Stimulated activated CD4-positive, alpha-beta T cell treated with anti-CD3 and anti-CD28 coated beads, Interleukin-2, amount 100 ng/mL, for 4 hours (primary cell): ENCODE data around the gene PARD6A.
"Not testable (repeated sequence)": the region's sequence is repeated elsewhere in the genome, so short reads cannot be mapped to it uniquely, and the experiment has no call there.

Experiments used
- DNase-seq: peaks from one replicate; pipeline ENCODE4 v3.0.0-alpha.2; 2020; ENCODE audit warnings: low read depth

The PARD6A gene

DNA sequence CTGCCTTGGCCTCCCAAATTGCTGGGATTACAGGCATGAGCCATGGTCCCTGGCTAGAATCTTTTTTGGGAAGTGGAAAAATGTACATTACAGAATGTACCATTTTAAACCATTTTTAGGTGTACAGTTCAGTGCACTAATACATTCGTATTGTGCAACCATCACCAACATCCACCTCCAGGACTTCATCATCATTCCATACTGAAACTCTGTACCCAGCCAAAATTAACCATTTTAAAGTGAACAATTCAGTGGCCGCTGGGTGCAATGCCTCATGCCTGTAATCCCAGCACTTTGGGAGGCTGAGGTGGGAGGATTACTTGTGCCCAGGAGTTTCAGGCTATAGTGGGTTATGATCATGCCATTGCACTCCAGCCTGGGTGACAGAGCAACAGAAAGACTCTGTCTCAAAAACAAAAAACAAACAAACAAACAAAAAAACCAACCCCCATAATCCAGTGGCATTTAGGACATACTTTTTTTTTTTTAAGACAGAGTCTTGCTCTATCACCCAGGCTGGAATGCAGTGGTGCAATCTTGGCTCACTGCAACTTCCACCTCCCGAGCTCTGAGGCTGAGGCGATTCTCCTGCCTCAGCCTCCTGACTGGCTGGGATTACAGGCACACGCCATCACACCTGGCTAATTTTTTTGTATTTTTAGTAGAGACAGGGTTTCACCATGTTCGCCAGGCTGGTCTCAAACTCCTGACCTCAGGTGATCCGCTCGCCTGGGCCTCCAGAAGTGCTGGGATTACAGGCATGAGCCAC, 32.9 kb downstream of the PARD6A start:
- DNase-seq: not testable (repeated sequence)

DNA sequence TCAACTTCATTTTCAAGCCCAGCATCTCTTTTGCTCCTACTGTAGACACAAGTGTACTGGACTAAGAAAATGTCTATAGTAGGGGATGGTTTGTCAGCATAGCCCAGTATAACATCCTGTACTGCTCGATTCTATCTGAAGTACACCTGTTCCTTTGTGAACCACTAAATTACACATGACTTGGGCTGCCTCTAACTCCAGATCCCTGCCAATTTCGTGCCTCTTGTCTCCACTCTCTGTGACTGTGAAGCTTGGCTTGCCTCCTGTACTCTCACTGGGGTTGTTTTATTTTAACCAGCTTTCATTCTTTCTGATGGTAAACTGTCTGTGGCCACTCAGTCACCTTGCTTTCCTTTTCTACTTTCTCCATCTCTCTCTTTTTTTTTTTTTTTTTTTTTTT, 33.9 kb downstream of the PARD6A start:
- DNase-seq: no peak

DNA sequence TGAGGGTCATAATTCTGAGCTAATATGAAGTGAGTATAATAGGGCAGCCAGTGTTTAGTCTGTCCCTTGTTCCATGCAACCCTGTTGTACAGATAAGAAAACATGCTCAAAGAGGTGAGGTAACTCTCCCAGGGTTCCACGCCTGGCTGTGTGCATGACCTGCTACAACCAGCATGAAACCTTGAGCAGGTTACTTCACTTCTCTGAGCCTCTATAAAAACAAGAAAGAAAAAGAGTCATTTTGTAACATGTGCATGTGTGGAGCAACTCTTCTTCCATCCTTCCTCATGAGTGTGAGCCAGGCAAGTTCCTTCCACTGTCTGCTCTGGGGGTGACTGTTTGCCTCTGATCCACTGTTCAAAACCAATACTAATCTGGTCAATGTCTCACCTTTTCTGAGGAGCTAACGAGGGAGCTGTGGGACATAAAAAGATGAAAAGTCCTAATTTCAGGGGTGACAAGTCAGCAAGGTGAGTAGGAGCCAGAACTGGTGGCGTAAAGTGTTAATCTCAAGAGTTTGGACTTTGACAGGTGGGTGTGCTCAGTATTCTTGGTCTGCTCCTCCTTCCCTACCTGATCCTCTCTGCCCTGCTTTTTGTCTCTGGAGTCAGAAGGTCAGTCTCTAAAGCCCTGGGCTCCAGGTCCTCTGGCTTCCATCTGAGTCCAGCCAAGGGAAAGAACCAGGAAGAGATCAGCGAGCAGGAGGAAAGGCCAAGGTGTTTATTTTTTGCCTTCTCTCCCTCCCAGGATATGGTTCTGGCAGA, 36.8 kb downstream of the PARD6A start:
- DNase-seq: no peak

DNA sequence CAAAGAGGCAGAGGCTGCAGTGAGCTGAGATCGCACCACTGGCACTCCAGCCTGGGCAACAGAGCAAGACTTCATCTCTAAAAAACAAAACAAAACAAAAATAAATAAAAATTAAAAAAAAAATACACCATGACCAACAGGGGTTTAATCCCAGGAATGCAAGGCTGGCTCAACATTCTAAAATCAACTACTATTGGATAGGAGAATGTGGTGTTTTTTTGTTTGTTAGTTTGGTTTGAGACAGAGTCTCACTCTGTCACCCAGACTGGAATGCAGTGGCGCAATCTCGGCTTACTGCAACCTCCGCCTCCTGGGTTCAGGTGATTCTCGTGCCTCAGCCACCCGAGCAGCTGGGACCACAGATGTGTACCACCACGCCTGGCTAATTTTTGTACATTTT, 38.5 kb downstream of the PARD6A start:
- DNase-seq: no peak

DNA sequence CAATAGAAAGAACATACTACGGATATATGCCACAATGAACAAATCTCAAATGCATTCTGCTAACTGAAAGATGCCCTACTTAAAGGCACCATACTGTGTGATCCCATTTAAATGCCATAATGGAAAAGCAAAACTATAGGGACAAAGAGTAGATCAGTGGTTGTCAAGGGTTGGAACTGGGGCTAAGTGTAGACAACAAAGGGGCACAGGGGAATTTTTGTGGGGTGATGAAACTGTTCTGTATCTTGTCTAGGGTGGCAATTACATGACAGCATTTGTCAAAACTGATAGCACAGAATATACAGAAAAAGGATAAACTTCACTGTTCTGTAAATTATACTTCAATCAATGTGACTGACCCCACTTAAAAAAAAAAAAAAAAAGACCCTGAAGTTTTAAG, 40.7 kb downstream of the PARD6A start:
- DNase-seq: no peak

DNA sequence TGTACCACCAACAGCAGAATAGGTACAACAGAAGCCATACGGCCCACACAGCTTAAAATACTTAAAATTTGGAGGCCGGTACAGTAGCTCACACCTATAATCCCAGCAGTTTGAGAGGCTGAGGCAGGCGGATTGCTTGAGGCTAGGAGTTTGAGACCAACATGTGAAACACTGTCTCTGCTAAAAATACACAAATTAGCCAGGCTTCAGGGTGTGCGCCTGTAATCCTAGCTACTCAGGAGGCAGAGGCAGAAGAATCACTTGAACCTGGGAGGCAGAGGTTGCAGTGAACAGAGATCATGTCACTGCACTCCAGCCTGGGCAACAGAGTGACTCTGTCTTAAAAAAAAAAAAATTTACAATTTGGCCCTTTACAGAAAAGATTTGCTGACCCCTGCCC, 41.4 kb downstream of the PARD6A start:
- no peak for DNase-seq

DNA sequence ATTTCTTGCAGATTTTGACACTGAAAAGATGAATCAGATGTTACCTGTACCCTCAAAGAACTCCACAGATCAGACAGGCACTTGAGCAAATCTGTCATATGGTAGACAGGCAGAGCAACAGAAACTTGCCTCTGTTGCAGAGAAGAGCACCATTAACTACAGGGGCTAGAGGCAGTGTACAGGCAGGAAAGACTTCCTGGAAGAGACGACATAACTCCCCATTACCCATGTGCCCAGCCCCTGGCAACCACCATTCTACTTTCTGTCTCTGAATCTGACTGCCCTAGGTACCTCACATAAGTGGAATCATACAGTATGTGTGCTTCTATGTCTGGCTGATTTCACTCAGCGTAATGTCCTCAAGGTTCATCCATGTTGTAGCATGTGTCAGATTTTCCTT, 42.9 kb downstream of the PARD6A start:
- DNase-seq: no peak

DNA sequence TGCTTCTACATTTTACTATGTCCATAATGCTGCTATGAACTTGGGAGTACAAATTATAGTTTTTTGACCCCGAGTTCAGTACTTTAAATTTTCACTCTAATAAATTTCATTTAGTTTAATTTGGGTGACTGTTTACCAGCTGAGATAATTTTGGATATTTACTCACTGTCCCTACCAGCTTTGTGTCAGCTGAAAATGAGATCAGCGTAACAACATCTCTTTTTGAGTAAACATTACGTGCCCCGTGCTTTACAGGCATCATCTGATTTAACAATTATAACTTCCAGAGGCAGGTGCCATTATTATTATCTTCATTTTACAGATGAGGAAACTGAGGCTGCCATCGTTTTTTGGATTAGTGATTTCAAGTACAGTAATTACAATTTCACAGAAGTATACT, 43.4 kb downstream of the PARD6A start:
- DNase-seq: no peak

DNA sequence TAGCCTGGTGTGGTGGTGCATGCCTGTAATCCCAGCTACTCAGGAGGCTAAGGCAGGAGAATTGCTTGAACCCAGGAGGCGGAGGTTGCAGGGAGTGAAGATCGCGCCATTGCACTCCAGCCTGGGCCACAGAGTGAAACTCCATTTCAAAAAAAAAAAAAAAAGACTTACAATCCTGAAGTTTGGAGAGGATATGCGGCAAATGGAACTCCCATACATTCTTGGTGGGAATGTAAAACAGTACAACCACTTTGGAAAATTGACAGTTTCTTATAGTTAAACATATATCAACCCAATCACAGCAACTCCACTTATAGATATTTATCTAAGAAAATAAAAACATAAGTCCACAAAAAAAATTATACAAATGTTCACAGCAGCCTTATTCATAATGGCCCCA, 46.5 kb downstream of the PARD6A start:
- DNase-seq: no peak

DNA sequence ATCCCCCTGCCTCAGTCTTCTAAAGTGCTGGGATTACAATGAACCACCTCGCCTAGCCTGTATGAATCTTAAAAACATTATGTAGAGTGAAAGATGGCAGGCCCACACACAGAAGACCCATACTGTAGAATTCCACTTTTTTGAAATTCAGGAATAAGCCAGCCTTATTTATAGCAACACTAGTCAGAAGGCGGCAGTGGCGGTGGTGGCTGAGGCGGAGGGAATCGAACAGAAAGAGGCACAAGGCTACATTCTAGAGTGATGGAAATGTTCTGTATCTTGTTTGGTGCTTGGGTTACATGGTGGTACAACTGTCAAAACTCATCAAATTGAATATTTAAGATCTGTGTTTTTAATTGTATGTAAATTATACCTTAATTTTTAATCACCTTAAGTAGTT, 47.0 kb downstream of the PARD6A start:
- no peak for DNase-seq

DNA sequence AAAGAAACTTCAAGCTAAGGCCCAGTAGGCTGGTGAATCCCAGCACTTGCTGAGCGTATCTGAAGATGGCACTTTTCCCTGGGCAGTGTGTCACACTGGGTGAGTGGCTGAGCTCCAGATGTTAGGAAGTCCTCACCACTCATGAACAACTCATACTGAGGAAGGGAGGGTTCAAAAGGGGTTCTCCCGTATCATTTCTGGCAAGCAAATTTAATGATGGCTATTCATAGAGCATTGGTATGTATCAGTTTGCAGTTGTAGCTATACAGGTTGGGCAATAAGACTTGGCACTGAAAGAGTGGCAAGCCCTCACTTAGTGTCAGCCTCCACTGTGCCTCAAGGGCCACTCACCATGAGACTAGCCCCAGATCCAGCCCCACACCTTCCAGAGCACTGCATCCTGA, 47.6 kb downstream of the PARD6A start:
- DNase-seq: no peak

DNA sequence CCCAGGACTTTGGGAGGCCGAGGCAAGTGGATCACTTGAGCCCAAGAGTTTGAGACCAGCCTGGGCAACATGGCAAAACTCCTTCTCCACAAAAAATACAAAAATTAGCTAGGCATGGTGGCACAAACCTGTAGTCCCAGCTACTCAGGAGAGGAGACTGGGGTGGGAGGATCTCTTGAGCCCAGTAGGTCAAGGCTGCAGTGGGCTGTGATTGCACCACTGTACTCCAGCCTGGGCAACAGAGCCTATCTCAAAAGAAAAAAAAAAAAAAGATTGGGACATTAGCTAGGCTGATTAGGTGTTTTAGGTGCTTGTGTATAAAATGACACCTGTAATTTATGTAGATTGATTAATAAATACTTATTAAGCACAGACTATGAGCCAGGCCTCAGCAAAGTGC, 48.3 kb downstream of the PARD6A start:
- no peak for DNase-seq

DNA sequence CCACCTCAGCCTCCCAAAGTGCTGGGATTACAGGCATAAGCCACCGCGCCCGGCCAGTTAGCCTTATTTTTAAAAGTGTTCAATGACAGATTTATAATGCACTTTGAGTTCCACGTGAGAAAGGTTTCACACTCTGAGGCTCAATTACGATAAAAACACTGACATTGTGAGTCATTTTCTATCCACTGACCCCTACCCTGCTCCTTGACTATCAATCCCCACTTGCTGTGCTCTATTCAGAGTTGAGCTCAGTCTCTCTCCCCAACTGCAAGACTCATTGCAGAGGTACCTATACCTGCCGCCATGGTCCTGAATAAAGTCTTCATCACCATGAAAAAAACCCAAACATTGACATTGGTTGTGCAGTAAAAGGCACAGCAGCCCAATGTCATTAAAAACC, 49.8 kb downstream of the PARD6A start:
- DNase-seq: no peak
